Stimulated activated CD8-positive, alpha-beta memory T cell treated with anti-CD3 and anti-CD28 coated beads, Interleukin-2, amount 100 ng/mL, for 48 hours (primary cell): Measurements from ENCODE around the gene NLRP12.
"Not testable (repeated sequence)": the region's sequence is repeated elsewhere in the genome, so short reads cannot be mapped to it uniquely, and the experiment has no call there.

Experiments used
- DNase-seq, 2 donors: peaks; one replicate each; pipeline ENCODE4 v3.0.0-alpha.2; 2020; ENCODE audit warnings: low read depth in 2 of 2

Gene NLRP12

GRCh38 chr19:53840241-53840640 lies 16.1 kb upstream of the NLRP12 start:
- DNase-seq = not testable (repeated sequence)

GRCh38 chr19:53838446-53838845 lies 14.3 kb upstream of the NLRP12 start:
- not testable (repeated sequence) for DNase-seq

GRCh38 chr19:53832861-53833260 lies 8.7 kb upstream of the NLRP12 start:
- DNase-seq = not testable (repeated sequence)

GRCh38 chr19:53828531-53828930 lies 4.4 kb upstream of the NLRP12 start:
- no peak for DNase-seq

- no peak for DNase-seq
Measured at GRCh38 chr19:53826876-53827275, 2.8 kb upstream of the NLRP12 start.

GRCh38 chr19:53823380-53824120 lies 564 bp downstream of the NLRP12 start:
- DNase-seq = no peak

- no peak for DNase-seq
Measured at GRCh38 chr19:53819861-53820260, 4.3 kb downstream of the NLRP12 start.

- DNase-seq = no peak
Measured at GRCh38 chr19:53818756-53819155, 5.4 kb downstream of the NLRP12 start.

- no peak for DNase-seq
Measured at GRCh38 chr19:53813996-53814395, 10.1 kb downstream of the NLRP12 start.

- no peak for DNase-seq
Measured at GRCh38 chr19:53812335-53812734, 11.8 kb downstream of the NLRP12 start.

GRCh38 chr19:53810891-53811290 lies 13.2 kb downstream of the NLRP12 start:
- DNase-seq = no peak

GRCh38 chr19:53810187-53810546 lies 13.9 kb downstream of the NLRP12 start:
- DNase-seq = no peak

GRCh38 chr19:53809518-53810186 lies 14.5 kb downstream of the NLRP12 start:
- no peak for DNase-seq

- DNase-seq = no peak
Measured at GRCh38 chr19:53808710-53809125, 15.4 kb downstream of the NLRP12 start.

GRCh38 chr19:53801257-53801656 lies 22.9 kb downstream of the NLRP12 start:
- DNase-seq = no peak

- no peak for DNase-seq
Measured at GRCh38 chr19:53795019-53795418, 29.1 kb downstream of the NLRP12 start.

GRCh38 chr19:53792721-53793433 lies 31.2 kb downstream of the NLRP12 start:
- peak; percentile 60 to 64 for DNase-seq

- no peak for DNase-seq
Measured at GRCh38 chr19:53789708-53790678, 34.1 kb downstream of the NLRP12 start.

- no peak for DNase-seq
Measured at GRCh38 chr19:53787266-53787665, 36.8 kb downstream of the NLRP12 start.

GRCh38 chr19:53786744-53787143 lies 37.4 kb downstream of the NLRP12 start:
- no peak for DNase-seq

GRCh38 chr19:53785196-53785889 lies 38.8 kb downstream of the NLRP12 start:
- no peak for DNase-seq
